OCI-M1 (cell line): ENCODE results near the gene CELA2A.

Experiments used
- DNase-seq: peaks from one replicate; lab custom pipeline; 2025; lab: John Stamatoyannopoulos, UW

CELA2A gene

DNA sequence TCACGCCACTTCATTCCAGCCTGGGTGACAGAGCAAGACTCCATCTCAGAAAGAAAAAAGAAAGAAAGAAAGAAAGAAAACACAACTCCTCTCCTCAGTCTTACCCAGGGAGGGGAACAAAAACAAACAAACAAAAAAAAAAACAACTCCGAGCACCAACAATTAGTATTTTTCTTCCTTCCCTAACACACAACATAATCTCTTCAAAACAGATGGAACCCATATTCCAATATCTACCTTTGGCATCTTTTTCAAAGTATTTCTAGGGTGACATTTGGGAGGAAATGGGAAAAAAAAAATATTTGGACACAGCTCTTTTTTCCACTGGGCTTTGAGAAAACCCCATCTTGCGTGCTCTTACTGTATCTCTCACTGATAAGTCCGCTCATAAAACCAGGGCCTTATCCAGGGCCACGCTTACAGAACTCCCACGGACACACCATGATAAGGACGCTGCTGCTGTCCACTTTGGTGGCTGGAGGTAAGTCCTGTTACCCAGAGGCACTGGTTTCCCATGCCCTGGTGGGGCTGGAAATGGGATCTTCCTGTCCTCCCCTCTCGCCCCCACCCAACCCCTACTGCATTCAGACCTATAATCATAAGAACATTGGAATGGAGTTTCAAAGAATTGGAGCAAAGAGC lies at the start of gene CELA2A:
Gene CELA2A (plus strand): TSS at position 420 of the 642 bp plus-strand sequence. CDS start 22 bp downstream, at position 442.
- peak; percentile 30 for DNase-seq

DNA sequence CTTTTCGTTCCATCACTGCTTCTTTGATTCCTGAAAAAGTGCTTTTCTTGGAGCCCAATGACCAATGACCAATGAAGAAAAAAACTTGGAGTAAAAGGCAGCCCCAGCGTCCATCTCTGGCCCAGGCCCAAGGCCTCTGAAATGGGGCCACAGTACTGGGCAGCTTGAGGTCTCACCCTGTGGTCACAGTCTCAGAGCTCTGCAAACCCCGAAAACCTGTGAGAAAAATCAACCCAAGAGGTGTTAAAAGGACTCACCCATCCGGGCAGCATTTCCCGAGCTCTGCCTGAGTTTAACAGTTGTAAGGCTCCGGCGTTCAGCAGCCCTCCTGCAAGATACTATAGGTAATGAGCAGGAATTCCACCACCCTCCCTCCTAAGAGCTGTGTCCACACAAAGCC lies 49.0 kb upstream of the CELA2A start:
- DNase-seq = no peak

DNA sequence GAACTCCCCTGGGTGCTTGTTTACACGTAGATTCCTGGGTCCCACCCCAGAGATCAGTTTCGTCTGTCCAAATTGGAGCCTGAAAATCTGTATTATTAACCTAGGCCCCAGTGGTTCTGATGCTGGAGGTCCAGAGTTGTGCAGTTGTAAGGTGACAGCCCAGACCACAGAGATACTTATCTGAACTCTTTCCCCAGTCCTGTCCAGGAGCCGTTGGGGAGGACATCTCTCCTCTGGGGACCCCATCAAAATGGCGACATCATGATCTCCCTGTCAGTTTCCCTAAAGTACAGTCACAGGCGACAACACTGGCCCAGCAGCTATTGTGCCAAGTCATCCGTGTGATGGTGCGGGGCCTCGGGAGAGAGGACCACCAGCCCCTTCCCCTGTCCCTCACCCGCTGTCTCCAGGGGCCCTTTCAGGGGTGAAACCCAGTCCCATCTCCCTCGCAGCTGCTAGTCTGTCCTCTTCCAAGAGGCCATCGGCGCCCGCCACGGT lies 47.6 kb upstream of the CELA2A start:
- no peak for DNase-seq

DNA sequence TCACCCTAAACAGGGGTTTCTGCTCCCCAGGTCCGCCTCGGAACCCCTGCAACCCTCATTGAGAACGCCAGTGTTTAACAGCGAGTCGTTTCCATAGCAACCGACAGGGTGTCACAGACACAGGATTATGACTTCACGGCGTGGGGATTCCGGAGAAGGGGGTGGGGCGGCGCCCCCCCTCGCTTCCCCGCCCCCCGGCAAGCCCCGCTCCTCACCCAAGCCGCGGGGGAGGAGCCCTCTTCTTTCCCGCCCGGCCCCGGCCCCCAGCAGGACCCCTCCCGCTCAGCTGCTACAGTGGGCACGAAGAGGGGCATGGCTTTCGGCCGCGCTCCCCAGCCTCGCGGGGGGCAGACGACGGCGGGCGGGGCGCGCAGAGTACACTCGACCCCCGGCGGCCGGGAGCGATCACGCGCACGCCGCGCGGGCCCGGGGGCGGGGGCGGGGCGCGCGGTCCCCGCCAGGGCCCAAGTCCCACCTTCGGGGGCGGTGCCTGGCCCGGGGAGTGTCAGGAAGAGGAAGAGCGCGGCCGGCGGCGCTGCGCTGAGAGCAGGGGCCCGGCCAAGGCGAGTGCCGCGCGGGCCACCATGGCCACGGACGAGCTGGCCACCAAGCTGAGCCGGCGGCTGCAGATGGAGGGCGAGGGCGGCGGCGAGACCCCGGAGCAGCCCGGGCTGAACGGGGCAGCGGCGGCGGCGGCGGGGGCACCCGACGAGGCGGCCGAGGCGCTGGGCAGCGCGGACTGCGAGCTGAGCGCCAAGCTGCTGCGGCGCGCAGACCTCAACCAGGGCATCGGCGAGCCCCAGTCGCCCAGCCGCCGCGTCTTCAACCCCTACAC lies 46.9 kb upstream of the CELA2A start, which contains the start of gene EFHD2:
Gene EFHD2 (plus strand): TSS at position 501 of the 835 bp plus-strand sequence. CDS start 84 bp downstream, at position 585.
- DNase-seq = peak; percentile 80

DNA sequence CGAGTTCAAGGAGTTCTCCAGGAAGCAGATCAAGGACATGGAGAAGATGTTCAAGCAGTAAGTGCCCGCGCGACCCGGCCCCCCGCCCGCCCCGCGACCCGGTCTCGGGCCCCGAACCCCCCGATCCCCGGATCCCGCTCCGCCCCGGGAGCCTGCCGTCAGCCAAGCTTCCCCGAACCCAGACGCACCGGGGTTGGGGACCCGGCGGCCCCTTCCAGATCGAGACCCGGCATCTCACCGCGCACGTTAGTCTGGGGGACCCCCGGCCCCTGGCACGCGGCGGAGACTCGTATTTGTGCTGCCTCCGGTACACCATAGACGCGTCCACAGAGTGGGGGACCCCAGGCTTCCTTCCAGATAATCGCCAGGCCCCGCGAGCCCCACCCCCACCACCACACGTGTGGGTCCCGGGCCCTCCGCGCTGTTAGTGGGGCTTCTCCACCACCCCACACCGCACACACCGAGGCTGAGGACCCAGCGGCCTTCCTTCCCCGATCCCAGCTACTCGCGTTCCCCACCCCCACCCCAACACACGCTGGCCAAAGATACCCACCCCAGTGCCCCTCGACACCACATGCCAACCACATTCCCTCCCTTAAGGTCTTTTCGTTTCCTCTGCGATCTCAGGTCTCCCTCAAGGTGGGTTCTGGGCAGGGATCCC lies 46.2 kb upstream of the CELA2A start:
- no peak for DNase-seq

DNA sequence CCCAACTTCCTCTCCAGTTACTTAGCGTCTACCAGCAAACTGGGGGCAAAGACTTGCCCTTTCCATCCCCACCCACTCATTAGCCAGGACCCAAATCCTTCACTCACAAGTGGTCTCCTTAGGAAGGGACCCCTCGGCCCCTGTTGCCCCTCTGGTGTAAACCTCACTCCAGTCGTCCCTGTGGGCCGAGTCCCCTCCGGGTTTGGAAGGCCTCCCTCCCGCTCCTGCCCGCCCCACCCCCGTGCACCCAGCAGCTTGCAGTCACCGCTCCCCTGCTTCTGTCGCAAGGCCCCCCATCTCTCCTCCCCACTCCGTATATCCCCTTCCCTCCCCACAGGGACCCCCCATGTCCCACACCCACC lies 45.7 kb upstream of the CELA2A start:
- no peak for DNase-seq

DNA sequence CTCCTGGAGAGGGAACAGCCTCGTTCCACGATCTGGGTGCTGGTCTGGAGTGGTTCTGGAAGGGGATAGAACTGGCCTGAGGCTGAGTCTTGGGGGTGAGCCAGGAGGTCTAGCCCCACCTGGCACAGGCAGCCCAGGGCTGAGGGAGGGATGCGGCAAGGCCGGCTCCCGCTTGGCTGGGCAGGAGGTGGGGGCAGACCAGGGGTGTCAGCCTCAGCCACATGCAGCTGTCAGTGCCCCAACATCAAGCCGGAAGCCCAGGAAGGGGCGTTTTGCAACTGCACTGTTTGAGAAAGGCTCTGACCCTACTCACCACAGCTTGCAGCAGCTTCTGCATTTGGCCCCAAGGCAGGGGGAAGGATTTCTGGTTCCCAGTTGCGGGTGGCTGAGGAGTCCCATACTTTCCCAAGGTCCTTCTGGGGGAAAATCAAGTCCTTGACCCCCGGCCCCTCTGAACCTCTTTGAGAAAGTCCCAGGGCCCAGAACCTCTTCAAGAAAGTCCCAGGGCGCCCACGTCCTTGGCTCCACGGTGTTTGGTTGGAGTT lies 44.9 kb upstream of the CELA2A start:
- DNase-seq = no peak

DNA sequence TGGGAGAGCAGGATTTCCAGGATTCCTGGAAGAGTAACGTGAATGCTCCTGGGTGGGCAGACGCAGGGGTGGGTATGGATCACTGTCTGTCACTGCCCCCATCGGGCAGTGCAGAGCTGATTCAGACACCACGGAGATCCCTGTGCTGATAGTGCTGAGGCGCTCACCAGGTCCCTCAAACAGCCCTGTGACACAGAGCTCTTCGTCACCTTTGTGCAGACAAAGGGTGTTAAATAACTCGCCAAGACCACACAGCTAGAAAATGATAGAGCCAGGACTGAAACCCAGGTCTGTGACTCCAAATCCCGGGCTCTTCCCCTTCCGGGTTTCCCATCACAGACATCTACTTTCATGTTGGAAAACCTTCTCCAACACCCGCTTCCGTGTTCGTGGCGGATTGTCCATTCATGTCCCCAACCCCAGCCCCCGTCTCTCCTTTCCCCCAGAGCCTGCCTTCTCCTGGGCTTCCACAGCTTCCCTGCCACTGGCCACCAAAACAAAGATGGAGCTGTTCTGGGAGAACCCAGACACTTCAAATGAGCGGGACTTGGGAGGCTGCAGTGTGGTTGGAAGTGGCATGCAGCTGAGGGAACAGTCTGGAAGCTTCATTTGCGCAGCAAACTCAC lies 44.2 kb upstream of the CELA2A start:
- DNase-seq = no peak

DNA sequence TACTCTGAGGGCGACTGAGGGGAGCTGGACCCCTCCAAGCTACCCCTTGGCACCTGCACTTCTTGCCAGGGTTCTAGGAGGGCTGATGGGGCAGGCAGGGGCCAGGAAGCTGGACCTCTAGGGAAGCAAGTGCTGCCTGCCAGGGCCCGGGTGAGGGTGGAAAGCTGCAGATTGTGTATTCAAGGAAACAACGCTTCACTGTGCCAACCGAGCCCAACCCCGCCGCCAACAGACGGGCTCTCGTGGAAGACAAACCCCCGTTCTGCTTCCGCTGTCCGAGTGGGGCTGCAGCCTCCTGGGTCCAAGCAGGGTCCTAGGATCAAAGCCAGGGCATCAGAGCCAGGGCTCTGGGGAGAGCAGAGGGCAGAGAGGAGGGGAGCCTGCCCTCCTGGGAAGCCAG lies 43.7 kb upstream of the CELA2A start:
- DNase-seq = no peak

DNA sequence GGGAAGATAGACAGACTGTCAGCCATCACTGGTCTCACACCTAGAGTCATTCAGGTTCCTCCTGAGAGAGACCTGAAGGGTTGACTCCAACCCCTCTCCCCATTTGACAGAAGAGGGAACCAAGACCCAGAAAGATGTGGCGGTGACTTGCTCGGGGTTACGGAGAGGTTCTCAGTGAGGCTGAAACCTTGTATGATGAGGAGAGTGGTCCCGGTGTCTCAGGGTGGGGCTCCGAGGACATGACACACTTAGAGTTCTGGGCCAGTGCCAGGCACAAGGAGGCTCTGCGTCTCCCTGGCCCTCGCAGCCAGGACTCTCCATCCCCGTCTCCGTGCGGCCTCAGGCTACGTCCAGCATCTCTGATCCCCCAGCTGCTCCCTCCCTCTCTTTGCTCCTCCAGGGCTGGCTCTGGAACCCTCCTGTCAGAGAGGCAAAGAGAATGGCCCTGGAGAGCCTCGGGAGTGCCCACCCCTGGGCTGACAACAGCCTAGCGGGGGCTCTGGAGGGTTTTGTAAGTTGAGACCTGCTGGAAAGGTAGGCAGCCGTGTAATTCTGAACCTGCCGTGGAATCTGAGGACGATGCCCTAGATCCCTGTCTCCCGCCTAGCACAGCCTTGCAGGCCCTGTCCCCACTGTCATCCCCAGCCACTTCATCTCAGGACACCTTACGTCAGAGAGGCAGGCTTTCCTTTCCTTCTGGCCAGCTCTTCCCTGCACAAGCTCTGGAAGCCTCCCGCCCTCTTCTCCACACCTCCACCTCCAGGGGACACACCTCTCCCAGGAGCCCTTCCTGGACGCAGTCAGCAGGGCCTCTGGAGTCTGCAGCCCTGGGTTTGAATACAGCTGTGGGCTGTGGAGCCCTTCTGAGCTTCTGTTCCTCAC lies 42.7 kb upstream of the CELA2A start:
- no peak for DNase-seq

DNA sequence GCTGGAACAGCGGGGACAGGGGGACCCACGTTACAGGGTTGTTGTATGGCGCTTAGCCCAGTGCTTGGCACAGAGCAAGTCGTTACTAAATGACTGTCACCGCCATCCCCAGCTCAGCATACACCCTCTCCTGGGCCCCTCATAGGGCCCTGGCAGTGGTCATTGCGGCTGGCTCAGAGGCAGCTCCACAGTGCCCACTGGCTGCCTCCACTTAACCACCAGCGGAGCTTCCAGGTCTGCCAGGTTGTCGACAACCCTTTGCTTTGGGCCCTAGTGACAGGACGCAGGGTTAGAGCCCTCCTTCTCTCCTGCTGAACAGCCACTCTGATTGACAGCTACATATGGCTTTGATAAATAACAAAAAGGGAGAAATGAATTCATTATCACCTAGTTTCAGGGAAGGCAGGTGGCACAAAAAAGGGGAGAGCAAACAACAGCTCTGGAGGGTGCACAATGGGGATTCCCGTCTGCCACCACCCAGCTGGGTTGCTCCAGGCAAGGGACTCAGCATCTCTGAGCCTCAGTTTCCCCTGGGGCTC lies 42.0 kb upstream of the CELA2A start:
- DNase-seq = no peak

DNA sequence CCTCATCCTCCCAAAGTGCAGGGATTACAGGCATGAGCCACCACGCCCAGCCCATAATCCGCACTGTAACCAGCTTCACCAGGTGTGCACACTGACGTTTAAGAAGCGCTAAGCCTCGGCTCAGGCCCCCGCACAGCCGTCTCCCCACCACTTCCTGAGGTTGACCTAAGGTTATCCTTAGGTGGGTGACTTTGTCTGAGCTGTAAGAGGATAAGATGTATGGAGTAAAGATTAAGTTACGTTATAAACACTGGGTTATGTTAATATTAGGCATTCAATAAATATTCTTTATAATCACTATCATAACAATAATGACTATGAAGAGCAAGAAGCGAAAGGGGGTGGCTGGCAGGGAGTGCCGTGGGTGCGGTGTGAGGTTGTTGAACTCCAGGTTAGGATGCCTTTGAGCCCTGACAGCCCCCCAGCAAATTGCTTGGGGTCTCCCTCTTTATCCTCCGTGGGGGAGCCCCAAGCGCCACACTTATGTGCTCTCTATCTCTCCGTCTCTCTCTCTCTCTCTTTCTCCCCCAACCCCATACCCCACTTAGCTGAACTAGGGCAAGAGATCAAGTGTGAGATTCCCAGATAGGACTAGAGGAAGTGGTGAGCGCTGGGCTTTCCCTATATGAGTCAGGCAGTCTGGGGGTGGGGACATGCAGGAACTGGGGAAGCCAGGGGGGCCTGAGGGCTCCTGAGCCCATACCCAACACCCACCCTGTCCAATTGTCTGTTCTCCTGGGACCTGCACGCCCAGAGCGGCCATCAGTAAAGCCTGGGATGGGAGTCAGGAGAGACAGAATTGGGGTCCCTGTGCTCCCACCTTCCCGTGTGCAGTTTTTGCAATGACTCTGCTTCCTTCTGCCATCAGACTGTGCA lies 39.2 kb upstream of the CELA2A start:
- peak; percentile 85 for DNase-seq

DNA sequence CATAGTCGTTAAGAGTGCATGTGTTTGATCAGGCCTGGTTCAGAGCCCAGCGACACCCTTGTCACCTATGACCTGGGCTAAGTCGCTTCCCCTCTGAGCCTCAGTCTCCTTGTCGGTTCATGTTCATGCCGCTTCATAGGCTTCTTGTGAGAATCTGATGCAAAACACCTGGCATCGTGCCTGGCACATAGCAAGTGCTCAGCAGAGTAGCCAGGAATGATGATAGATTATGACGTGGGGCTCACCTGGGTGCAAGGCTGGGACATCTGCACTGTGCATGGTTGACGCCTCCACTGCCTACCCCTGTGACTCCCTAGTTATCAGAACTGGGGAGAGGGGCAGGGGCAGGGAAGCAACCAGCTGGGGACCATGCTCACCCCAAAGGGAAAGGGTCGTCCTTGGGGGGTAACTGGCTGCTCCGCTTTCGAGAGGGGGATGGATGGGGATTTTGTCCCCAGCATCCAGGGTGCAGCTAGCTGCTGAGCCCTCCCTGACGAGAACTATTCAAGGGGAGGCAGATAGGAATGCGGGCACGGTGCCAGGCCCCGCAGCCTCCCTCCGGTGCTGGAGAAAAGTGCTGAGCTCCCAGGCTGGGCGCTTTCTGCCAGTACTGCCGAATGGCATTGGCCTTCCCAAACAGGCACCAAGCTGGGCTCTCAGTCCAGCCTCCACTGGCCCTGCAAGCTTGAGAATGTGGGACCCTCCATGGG lies 37.6 kb upstream of the CELA2A start:
- DNase-seq = no peak

DNA sequence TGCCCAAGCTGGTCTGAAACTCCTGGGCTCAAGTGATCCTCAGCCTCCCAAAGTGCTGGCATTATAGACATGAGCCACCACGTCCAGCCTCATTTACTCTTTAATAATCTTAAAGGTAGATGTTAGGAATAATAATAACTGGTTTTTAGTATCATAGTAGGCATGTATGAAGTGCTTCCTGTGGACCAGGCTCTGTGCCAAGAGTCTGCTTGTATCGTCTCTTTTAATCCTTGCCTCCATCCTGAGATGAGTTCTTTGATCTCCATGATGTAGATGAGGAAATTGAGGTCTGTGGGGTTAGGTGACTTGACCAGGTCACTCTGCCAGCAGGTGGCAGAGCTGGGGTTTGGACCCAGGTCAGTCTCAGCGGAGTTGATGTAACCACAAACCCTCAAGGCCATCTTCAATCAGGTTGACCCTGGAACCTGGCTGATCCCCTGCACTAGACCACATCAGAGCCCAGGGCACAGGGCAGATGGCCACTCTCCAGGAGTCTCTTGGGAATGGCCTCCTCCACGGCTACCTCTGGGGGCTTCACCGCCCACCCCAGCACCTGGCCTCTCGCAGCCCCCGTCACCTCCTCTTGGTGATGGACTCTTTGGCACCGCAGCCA lies 35.6 kb upstream of the CELA2A start:
- DNase-seq = no peak

DNA sequence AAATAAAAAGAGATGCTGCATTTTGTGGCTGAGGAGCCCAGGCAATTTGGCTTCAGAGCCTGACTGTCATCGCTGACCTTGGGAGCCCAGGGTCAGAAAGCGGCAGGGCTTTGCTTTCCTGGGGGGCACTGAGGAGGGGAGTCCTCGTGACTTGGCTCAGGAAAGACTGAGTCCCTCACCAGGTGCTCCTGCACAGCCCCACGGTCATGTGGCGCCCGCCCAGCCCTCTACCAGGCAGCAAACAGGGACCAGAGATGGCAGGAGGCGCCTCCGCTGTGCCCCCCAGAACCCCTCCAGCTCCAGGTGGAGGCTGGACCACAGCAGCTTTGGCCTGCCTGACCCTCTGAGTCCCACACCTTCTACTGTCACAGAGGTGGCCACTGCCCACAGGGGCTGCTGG lies 33.7 kb upstream of the CELA2A start:
- no peak for DNase-seq

DNA sequence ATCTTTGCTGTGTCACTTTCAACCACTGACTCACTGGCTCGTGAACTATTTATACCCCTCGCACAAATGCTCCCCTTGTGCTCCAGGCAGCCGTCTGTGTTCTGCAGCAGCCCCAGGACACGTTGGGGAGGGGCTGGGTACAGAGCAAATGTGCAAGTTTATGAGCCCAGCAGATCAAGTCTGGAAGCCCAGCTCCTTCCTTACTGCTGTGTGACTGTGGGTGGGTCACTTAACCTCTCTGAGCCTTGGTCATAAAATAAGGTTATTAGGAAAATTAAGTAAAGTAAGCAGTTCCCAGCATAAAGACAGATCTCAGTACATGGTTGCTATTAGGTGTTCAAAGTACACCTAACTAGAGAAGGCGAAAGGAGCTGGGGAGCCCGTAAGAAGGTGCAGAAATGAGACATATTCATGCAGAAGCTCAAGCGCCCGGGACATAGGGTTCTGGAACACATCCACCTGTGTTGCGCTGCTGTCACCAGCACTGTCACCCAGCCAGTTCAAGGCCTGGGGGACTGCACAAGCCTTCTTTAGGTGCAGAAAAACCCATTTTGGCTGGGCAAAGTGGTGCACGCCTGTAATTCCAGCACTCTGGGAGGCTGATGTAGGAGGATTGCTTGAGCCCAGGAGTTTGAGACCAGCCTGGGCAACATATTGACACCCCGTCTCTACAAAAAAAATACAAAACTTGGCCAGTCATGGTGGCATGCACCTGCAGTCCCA lies 33.0 kb upstream of the CELA2A start:
- no peak for DNase-seq

DNA sequence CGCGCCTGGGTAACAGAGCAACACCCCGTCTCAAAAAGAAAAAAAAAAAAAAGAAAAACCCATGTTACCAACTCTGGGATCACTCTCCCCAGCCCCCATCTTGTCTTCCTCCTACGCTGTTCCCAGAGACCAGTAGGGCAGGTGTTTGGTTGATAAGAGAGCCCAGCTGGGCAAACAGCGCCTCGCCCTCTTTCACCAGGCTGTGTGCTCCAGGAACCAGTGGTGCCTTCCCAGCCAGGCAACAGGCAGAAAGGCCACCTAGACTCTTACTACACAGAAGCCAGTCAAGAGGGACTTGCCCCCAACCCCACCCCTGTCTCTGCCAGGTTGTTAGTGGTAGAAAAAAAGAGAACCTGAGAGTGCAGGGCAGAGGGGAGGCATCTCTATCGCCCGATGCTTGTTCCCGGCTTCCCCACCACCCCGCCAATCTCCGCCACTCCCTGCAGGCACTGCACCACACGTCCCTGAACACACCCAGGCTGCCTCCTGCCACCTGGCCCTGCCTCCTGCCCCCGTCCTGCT lies 32.3 kb upstream of the CELA2A start:
- DNase-seq = peak; percentile 64

DNA sequence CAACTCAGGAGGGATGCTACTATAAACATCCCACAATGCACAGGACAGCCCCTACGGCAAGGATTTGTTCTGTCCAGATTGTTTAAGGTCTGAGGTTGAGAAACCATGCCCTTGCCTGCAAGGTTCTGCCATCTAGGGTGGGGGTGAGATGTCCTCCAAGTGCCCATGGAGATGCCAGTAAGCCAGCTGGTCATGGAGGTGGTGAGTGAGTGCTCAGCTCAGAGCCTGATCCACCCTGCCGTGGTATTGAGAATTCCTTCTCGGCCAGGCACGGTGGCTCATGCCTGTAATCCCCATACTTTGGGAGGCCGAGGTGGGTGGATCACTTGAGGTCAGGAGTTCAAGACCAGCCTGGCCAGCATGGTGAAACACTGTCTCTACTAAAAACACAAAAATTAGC lies 31.6 kb upstream of the CELA2A start:
- DNase-seq = no peak
